NCI-H1694 (cell line): ENCODE data around the gene SLC22A23.

ENCODE experiments used
- DNase-seq: peaks from one replicate; lab custom pipeline; 2025; lab: John Stamatoyannopoulos, UW

Gene SLC22A23

GRCh38 chr6:3351829-3352524, 104.9 kb downstream of the SLC22A23 start:
- DNase-seq: no peak

- DNase-seq: no peak
Measured at GRCh38 chr6:3351105-3351676, 105.7 kb downstream of the SLC22A23 start.

GRCh38 chr6:3350252-3350796, 106.5 kb downstream of the SLC22A23 start:
- no peak for DNase-seq

- DNase-seq: no peak
Measured at GRCh38 chr6:3349388-3350251, 107.2 kb downstream of the SLC22A23 start.

- DNase-seq: no peak
Measured at GRCh38 chr6:3348821-3349220, 108.0 kb downstream of the SLC22A23 start.

GRCh38 chr6:3347826-3348225, 109.0 kb downstream of the SLC22A23 start:
- DNase-seq: no peak

- no peak for DNase-seq
Measured at GRCh38 chr6:3347247-3347646, 109.6 kb downstream of the SLC22A23 start.

GRCh38 chr6:3346476-3346875, 110.4 kb downstream of the SLC22A23 start:
- no peak for DNase-seq

GRCh38 chr6:3345836-3346235, 111.0 kb downstream of the SLC22A23 start:
- DNase-seq: no peak

- no peak for DNase-seq
Measured at GRCh38 chr6:3343089-3343883, 113.6 kb downstream of the SLC22A23 start.

GRCh38 chr6:3341467-3341866, 115.4 kb downstream of the SLC22A23 start:
- DNase-seq: no peak

- no peak for DNase-seq
Measured at GRCh38 chr6:3340894-3341293, 116.0 kb downstream of the SLC22A23 start.

GRCh38 chr6:3340358-3340802, 116.5 kb downstream of the SLC22A23 start:
- DNase-seq: no peak

- no peak for DNase-seq
Measured at GRCh38 chr6:3339811-3340210, 117.0 kb downstream of the SLC22A23 start.

GRCh38 chr6:3337521-3338350, 119.1 kb downstream of the SLC22A23 start:
- no peak for DNase-seq

- DNase-seq: no peak
Measured at GRCh38 chr6:3336859-3337515, 119.9 kb downstream of the SLC22A23 start.

GRCh38 chr6:3336066-3336786, 120.6 kb downstream of the SLC22A23 start:
- no peak for DNase-seq

- DNase-seq: no peak
Measured at GRCh38 chr6:3335169-3335568, 121.7 kb downstream of the SLC22A23 start.

- DNase-seq: no peak
Measured at GRCh38 chr6:3334555-3334954, 122.3 kb downstream of the SLC22A23 start.

GRCh38 chr6:3333263-3333662, 123.6 kb downstream of the SLC22A23 start:
- DNase-seq: no peak
